DMS153 treated with DMSO at 0.1 percent for 48 hours (cell line): ENCODE results near the gene ARHGAP45.

Experiments
- DNase-seq: peaks from one replicate; lab custom pipeline; 2025; ENCODE audit not compliant: unreplicated experiment; lab: John Stamatoyannopoulos, UW

ARHGAP45 gene

DNA sequence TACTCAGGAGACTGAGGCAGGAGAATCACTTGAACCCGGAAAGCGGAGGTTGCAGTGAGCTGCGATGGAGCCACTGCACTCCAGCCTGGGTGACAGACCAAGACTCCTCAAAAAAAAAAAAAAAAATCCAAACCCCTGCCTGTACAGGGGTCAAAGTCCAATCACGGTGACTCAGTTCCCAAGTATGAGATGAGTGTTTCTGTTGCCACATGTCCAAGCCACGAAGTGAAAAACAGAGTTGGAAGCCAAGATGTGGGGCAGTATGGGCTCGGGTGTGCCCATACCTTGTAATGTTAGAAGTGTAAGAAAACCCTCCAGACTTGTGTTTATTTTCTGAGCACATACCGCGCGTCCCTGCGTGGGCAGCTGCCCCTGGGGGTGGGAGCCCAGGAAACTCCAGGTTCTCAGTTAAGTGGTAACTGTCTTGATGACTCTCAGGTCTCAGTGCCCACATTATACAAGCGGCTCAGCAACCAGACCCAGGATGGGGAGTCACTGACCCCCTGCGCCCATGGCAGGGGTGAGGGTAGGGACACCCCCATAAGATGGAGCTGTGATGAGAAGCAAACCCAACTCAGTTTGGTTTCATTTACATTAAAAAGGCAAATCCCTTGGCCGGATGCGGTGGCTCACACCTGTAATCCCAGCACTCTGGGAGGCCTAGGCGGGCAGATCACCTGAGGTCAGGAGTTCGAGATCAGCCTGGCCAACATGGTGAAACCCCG is 35.6 kb downstream of the ARHGAP45 start:
- no peak for DNase-seq

DNA sequence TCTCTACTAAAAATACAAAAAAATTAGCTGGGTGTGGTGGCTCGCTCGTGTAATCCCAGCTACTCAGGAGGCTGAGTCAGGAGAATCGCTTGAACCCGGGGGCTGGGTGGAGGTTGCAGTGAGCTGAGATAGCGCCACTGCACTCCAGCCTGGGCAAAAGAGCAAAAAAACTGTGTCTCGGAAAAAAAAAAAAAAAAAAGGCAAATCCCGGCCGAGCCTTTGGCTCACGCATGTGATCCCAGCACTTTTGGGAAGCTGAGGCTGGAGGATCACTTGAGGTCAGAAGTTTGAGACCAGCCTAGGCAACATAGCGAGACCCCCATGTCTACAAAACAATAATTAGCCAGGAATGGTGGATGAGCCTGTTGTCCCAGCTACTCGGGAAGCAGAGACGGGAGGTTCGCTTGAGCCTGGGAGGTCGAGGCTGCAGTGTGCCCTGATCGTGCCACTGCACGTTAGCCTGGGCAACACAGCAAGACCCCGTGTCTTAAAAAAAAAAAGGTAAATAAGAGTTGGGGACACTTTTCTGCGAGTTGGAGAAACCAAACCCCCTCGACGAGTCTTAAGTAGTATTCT is 36.3 kb downstream of the ARHGAP45 start:
- DNase-seq = no peak

DNA sequence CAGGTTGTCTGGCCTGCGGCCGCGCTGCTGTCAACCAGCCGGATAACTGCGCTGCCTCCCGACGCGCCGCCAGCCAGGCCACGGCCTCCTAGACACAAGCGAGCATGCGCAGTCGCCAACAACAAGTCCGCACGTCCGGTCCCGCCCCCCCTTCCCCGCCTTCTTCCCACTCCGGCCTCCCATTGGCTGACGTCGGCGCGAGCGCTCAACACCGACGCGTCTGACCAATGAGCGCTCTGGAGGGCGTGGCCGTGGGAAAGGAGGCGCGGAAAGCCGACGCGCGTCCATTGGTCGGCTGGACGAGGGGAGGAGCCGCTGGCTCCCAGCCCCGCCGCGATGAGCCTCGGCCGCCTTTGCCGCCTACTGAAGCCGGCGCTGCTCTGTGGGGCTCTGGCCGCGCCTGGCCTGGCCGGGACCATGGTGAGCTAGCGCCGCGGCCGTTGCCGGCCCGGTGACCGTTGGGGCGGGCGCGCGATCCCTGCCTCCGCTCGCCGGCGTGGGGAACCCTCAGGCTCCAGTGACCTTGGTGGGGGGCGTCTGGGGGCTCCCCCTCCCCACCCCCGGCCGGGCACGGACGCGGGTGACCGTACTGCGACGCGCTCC is 36.8 kb downstream of the ARHGAP45 start, which contains the start of gene GPX4:
Gene GPX4, plus strand, starts transcription at position 287 of the 603 bp plus-strand sequence. Its CDS starts 50 bp downstream, at position 337.
- peak; percentile 70 for DNase-seq

GRCh38 chr19:1104311-1105007 is 37.5 kb downstream of the ARHGAP45 start:
- no peak for DNase-seq

- DNase-seq = no peak
Measured at GRCh38 chr19:1105008-1105872, 38.3 kb downstream of the ARHGAP45 start.

- DNase-seq = no peak
Measured at GRCh38 chr19:1105873-1106840, 39.2 kb downstream of the ARHGAP45 start.

DNA sequence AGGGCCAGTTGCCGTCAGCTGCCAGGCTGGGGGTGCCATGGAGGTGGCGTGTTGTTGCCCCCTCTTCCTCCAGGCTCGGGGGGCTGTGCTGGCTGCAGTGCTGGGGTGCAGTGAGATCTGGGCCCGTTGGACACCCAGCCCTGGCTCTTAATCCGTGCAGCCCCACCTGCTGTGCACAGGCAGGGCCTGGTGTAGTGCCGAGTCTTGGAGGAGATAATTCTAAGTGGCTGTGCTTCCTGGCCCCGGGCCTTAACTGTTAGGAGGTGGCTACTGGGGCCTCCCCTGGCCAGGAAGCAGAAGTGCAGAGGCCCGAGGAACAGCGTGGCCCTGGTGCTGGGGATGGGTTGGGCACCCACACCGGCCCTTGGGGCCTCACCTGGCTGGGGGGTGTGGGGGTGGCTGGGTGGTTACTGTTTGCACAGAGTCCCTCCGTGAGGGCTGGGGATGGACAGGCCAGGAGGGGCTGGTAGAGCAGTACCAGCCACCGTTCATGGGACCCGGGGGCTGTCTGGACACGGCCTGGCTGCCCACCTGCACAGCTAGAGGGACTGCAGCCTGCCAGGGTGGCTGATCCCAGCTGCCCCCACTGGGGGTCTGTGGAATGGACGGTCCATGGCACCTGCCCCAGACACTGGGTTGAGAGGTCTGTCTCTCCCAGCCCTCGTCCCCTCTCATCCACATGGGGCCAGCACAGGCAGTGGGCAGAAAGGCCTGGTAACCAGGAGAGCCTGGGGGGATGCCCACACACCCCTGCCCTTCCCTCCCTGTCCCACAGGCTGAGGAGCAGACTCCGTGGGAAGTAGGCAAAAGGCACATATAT is 40.1 kb downstream of the ARHGAP45 start:
- no peak for DNase-seq

DNA sequence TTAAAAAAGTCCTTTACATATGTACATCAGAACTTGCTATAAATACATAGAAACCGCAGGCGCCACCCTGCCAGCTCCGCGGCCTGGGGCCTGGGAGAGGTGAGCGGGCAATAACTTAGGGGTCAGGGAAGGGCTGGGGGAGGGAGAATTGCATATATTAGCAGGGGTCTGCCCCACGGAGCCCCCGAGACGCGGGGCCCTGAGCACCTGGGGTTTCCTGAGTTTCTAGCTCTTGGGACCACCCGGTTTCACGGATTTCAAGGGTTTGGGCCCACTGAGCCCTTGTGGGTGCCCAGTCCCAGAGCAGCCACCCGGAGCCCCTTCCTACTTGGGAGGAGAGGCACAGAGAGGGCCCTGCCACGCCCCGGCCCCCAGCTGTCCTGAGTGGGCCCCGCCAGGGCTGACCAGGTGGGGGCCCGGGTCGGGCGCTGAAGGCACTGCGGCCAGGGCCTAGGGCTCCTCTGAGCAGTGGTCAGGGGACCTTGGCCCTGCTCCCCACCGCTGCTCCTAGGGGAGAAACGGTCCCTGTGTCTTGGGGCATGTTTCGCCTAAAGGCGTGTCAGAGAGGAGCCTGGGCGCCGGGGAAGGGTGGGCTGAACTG is 40.8 kb downstream of the ARHGAP45 start:
- DNase-seq = no peak

- DNase-seq = no peak
Measured at GRCh38 chr19:1108291-1109031, 41.5 kb downstream of the ARHGAP45 start.

DNA sequence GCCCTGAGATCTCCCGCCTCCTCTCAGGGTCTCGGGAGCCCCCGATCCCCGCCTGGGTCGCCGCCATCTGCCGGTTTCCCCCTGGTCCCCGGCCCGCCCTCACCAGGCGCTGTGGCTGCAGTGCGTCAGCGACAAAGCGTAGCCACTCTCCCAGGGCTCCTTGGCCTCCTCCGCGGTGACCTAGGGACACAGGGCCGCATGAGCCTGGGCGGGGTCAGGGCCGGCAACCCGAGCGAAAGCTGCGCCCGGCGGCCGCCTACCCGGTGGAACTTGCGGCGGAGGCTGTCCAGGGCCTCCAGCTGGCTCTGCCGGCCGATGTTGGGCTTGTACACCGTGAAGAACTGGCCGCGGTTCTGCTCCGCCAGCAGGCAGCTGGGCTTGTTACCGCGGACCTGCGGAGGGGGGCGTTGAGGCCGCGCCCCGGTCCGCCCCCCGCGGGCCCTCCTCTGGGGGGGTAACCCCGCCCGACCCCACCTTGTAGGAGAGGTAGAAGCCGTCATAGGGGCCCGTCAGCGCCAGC is 42.1 kb downstream of the ARHGAP45 start:
- no peak for DNase-seq

GRCh38 chr19:1109697-1110671 is 43.0 kb downstream of the ARHGAP45 start:
- no peak for DNase-seq

- no peak for DNase-seq
Measured at GRCh38 chr19:1110809-1111640, 44.1 kb downstream of the ARHGAP45 start.

DNA sequence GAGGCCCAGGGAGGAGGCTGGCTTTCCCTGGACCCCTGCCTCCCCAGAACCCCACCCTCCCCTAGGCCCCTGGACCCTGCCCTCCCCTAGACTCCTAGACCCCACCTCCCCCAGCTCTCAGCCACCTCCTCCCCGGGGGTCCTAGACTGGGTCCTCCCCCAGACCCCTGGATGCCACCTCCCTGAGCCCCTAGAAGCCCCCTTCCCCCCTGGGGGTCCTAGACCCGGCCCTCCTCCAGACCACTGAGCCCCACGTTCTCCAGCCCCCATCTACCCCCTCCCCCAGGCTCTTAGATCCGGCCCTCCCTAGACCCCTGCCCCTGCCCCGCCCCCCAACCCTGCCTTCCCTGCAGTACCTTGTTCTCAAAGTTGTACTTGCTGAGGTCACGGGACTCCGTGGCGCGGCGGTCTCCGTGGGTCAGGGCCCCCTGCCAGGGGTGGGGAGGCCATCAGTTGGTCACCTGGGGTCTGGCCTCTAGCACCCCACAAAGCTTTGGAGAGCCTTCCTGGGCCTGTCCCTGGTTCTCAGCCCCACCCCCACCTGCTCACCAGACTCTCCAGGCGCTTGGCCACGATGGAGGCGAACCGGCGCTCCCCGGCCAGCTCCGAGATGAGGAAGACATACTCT is 44.8 kb downstream of the ARHGAP45 start:
- no peak for DNase-seq

GRCh38 chr19:1112268-1113029 is 45.5 kb downstream of the ARHGAP45 start:
- no peak for DNase-seq
